Subcutaneous adipose tissue (tissue), 4 donors: Measurements from ENCODE around the gene KHSRP. TPM values are rescaled to one million over a fixed set of nuclear protein-coding genes. Genes with fewer than 3 reads are reported as not detected.

Source experiments
- CTCF ChIP-seq: fragments of 450-650 bp; IDR thresholded peaks from one replicate; pipeline ENCODE4 v1.5.1; 2016; ENCODE audit warnings: low read depth, mild to moderate bottlenecking, control low read depth, antibody characterized with exemption, moderate library complexity
- total RNA-seq, 4 donors: library from RNA; depleted of rRNA; stranded (reverse); fragments of >200 nt; gene quantifications; one replicate each; pipeline ENCODE4 v1.1.0, GENCODE V29; 2016

Gene KHSRP
- total RNA-seq, 4 donors from 2014 or later = 44.7 to 114 (median 61.6) TPM

- TF ChIP-seq CTCF = no peak
Observed at GRCh38 chr19:6379744-6380143, 44.9 kb downstream of the KHSRP start.

- no peak for TF ChIP-seq CTCF
Observed at GRCh38 chr19:6378486-6378885, 46.1 kb downstream of the KHSRP start.

- no peak for TF ChIP-seq CTCF
Observed at GRCh38 chr19:6378041-6378440, 46.6 kb downstream of the KHSRP start.

- no peak for TF ChIP-seq CTCF
Observed at GRCh38 chr19:6376512-6377190, 48.0 kb downstream of the KHSRP start.

- no peak for TF ChIP-seq CTCF
Observed at GRCh38 chr19:6375411-6376010, 49.1 kb downstream of the KHSRP start, which contains the start of gene PSPN. PSPN (minus strand) TSS chr19:6375933; CDS start chr19:6375849, 84 bp downstream.

GRCh38 chr19:6374711-6375410 lies 49.8 kb downstream of the KHSRP start:
- no peak for TF ChIP-seq CTCF

GRCh38 chr19:6374161-6374709 lies 50.4 kb downstream of the KHSRP start:
- no peak for TF ChIP-seq CTCF
